Left colon (tissue), 2 donors: Measurements from ENCODE around the gene FXYD7. TPM values are rescaled to one million over a fixed set of nuclear protein-coding genes. Genes with fewer than 3 reads are reported as not detected.
"Not testable (repeated sequence)": the region's sequence is repeated elsewhere in the genome, so short reads cannot be mapped to it uniquely, and the experiment has no call there.

Experiments
- ATAC-seq: fragments of 200-7000 bp; cut with Tn5 transposase; one replicate; pipeline ENCODE4 v1.9.1; 2020; ENCODE audit warnings: mild to moderate bottlenecking, moderate library complexity
- DNase-seq, 2 donors: peaks; one replicate each; pipeline ENCODE4 v3.0.0-alpha.2; 2020
- intact Hi-C, 2 donors: fragments of 100-400 bp; cut with DNase I in 1 of 2; cut with micrococcal nuclease in 1 of 2; formaldehyde crosslinking; loops; one replicate each; pipeline versions ENCODE4 v1.11.2 to v1.14.0; 2022; cut with DNase I, micrococcal nuclease
- long read RNA-seq: library from polyadenylated mRNA; unstranded; transcript quantifications from one replicate; pipeline ENCODE4 v2.0.0, GENCODE V29; 2021
- total RNA-seq, 2 donors: library from RNA; stranded (reverse); fragmentation: NEBNext Ultra II Directional; extraction: Animal tissue kit (Norgen Biotek cat#: 25700); gene quantifications; one replicate each; pipeline ENCODE4 v1.2.1, GENCODE V29; 2021
- donor health status: DM: no; HTN: no; CAD: no.
- donor health status: DM: yes; HTN: yes; CAD: no.

FXYD7 gene, protein sequence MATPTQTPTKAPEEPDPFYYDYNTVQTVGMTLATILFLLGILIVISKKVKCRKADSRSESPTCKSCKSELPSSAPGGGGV
- not detected for total RNA-seq
- long read RNA-seq = 0 reads

DNA sequence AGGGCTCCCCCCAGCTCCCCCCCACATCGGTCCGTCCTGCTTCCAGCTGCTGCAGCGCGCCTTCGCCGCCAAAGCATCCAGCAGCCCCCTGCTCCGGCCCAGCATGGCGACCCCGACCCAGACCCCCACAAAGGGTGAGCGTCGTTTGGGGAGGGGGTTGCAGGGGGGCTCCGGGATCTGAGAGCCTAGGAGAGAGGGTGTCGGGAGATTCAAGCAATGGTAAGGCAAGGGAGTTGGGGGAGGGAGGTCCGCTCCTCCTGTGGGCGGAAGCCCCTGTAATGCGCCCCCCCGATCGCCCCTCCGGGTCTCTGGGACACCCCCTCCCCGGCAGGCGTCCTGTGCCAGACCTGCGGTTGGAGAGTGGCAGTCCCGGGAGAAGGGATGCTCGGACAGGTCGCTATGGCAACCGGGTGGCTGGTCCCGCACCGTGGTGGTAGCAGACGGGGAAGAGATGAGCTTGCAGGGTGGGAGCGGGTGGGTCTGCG is at the start of gene FXYD7:
Gene FXYD7 (plus strand): TSS at position 25 of the 485 bp plus-strand sequence. CDS start 79 bp downstream, at position 104.
- DNase-seq (peak in 1 of 2 donors; percentile 40), ATAC-seq (no peak)

DNA sequence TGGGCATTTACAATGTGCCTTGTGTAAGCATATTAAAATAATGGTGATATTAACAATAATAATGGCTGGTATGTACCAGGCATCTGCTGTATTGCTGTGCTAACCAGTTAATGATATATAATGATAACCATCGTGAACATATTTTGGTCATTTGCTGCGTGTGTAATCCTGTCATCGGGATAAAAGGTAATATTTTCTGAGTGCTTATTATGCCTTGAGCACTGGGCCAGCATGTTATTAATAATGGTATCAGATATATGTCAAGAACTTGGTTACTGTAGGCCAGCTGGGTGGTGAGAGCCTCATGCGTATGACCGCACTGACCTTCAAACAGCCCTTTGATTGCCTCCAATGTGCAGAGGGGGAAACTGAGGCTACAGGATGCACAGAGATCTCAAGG is 49.6 kb upstream of the FXYD7 start:
- no peak for DNase-seq
- intact Hi-C loops = no loop called here
- no peak for ATAC-seq

More for the DNA sequence above, at the start of gene FXYD7:
- intact Hi-C loops = loop anchor here in 1 of 2 donors (10.0 kb wide), 2 partner anchors 78 to 132 kb away; no protein-coding TSS in a partner anchor

DNA sequence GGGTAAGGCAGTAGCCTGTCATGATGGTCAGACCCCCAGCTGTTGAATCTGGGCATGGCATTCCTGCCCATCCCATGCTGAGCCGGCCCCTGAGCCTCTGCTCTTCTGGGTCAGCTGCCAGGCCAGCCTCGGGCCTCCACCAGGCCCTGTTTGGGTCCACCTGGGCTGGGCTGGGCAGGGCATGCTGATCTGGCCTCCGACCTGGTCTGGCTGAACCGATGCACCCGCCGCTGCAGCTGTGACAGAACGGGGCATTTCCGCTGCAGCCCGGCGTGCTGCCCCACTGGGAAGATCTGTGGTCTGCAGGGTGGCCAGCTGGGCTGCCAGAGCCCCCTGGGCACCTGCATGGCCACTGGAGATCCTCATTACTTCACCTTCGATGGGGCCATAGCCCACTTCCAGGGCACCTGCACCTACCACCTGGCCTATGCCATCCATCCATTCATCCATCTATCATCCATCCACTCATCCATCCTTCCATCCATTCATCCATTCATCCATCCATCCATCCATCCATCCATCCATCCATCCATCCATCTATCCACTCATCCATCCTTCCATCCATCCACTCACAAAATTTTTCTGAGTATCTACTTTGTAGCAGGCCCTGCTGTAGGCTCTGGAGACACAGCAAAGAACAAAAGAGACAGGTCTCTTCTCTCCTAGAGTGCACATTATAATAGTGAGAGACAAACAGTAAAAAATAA is 49.0 kb upstream of the FXYD7 start:
- ATAC-seq = no peak
- no peak for DNase-seq
- intact Hi-C loops = no loop called here

GRCh38 chr19:35094656-35095055 is 48.4 kb upstream of the FXYD7 start:
- DNase-seq (no peak), ATAC-seq (peak; percentile 48)
- intact Hi-C loops = no loop called here

DNA sequence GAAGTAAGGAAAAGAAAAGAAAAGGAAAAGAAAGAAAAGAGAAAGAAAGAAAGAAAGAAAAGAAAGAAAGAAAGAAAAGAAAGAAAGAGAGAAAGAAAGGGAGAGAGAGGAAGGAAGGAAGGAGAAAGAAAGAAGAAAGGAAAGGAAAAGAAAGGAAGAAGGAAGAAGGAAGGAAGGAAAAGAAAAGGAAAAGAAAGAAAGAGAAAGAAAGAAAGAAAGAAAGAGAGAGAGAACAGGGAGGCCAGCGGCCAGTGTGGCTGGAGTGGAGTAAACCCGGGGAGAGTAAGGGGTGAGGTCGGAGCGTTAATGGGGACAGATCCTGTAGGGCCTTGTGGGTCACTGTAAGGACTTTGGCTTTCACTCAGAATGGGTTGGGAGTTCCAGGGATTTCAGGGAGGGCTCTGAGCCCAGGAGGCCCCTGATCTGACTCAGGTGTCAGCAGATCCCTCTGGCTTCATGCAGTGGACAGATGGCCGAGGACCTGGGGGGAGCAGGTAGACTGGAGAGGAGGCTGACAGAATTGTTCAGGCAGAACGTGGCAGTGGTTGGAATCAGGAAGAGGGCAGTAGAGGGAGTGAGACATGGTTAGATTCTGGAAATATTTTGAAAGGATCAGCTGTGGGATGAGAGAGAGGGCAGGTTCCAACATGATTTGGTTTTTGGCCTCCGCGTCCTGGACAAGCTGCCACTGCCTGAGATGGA is 47.2 kb upstream of the FXYD7 start:
- ATAC-seq = no peak
- no peak for DNase-seq
- intact Hi-C loops = no loop called here

DNA sequence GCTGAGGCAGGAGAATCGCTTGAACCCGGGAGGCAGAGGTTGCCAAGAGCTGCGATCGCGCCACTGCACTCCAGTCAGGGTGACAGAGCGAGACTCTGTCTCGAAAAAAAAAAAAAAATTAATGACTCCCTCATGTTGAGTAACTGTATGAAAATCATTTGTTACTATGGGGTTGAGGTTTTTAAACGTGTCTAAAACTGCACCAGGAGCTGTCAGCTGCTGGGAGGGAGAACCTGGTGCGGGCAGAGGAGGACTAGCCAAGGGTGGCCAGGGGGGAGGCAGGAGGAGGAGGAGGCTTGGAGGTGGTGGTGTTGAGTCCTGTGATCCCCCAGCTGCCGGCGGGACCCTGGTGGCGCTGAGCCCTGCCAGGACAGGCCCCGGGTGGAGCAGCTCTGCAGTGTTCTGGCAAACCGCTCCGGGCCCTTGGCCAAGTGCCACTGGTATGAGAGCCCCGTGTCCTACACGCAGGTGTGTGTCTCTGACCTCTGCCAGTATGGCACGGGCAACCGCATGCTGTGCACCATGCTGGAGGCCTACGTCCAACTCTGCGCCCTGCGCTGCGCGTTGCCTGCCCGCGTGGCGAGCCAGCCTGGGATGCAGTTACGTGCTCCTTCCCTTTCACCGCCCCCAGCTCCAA is 44.5 kb upstream of the FXYD7 start:
- DNase-seq = no peak
- intact Hi-C loops = no loop called here
- ATAC-seq = peak; percentile 34

DNA sequence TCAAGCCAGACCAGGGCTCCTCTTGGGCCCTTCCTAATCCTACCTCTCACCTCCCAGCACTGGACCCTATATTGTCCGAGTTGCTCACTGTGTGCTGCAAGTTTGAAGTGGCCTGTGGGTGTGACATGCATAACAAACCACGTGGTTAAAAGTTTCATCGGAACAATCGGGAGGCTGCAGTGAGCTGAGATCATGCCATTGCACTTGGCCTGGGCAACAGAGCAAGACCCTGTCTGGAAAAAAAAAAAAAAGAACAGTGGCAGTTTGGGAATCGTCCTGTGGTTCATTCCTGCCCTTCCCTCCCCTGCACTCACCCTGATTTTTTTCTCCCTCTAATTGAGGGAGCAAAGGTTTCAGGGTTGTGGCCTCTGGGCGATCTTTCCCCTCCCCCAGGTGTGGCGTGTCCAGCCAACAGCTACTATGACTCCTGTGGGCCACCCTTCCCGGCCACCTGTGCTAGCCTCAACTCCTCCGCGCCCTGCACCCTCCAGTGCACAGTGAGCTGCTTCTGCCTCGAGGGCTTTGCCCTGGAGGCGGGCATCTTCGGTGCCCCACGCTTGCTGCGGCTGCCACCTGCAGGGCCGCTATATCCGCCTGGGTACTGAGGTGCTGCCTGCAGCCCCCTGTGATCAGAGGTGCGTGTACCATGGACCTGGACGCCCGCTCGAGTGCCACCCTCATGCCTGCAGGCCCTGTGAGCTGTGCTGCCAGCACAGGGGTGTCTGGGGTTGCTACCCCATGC is 43.7 kb upstream of the FXYD7 start:
- intact Hi-C loops = no loop called here
- ATAC-seq (peak; percentile 36), DNase-seq (no peak)

- DNase-seq = no peak
- intact Hi-C loops = no loop called here
- ATAC-seq = no peak
These were observed 43.2 kb upstream of the FXYD7 start for GRCh38 chr19:35099897-35100275.

GRCh38 chr19:35100588-35101533 is 42.2 kb upstream of the FXYD7 start:
- DNase-seq (no peak), ATAC-seq (no peak)
- intact Hi-C loops = no loop called here

GRCh38 chr19:35101949-35102348 is 41.1 kb upstream of the FXYD7 start:
- DNase-seq, ATAC-seq, intact Hi-C loops: not testable (repeated sequence)

DNA sequence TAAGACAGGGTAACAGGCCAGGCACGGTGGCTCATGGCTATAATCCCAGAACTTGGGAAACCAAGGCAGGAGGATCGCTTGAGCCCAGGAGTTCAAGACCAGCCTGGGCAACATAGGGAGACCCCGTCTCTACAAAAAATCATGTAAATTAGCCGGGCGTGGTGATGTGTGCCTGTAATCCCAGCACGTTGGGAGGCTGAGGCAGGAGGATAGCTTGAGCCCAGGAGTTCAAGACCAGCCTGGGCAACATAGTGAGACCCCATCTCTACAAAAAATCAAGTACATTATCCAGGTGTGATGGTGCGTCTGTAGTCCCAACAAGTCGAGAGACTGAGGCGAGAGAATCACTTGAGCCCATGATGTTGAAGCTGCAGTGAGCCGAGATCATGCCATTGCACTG is 39.4 kb upstream of the FXYD7 start:
- intact Hi-C loops, DNase-seq, ATAC-seq: not testable (repeated sequence)

GRCh38 chr19:35104361-35104760 is 38.7 kb upstream of the FXYD7 start:
- intact Hi-C loops = no loop called here
- ATAC-seq (no peak), DNase-seq (no peak)

DNA sequence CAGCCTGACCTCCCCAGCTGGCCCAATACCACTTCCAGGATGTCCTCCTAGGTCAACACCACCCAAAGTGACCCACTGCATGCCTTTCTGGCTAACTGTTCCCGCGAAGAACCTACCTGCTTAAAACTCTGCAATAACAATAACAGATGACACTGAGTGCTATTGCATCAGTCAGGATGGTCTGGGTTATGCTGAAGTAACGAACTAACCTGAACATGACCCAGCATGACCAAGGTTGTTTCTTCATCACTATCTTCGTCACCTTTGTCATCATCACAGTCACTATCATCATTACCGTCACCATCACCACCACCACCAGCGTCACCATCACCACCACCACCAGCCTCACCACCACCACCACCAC is 38.0 kb upstream of the FXYD7 start:
- DNase-seq (no peak), ATAC-seq (no peak)
- intact Hi-C loops = no loop called here

- DNase-seq = no peak
- no peak for ATAC-seq
- intact Hi-C loops = no loop called here
These were observed 37.4 kb upstream of the FXYD7 start for GRCh38 chr19:35105411-35106290.

- intact Hi-C loops = no loop called here
- ATAC-seq (no peak), DNase-seq (no peak)
These were observed 36.8 kb upstream of the FXYD7 start for GRCh38 chr19:35106291-35106583.

GRCh38 chr19:35106898-35107541 is 36.0 kb upstream of the FXYD7 start:
- ATAC-seq = no peak
- DNase-seq = no peak
- intact Hi-C loops = no loop called here

GRCh38 chr19:35107545-35107944 is 35.5 kb upstream of the FXYD7 start:
- intact Hi-C loops = no loop called here
- ATAC-seq (peak; percentile 79), DNase-seq (peak; percentile 48 to 73)
